ENCODE measurements around the gene OR10A3. TPM values are rescaled to one million over a fixed set of nuclear protein-coding genes. Genes with fewer than 3 reads are reported as not detected.

Gene OR10A3
- total and polyA plus RNA-seq, 2 donors from 2014 or later, result not detected

GRCh38 chr11:7898666-7899283, 42.7 kb downstream of the OR10A3 start:
- Histone ChIP-seq H3K27ac (ENCODE audit: low read depth in 2 of 2, low read length in 2 of 2) (no peak overlapping the region), H3K36me3 (ENCODE audit: control insufficient read depth in 2 of 3, insufficient read depth in 3 of 3, low read length in 3 of 3) (no peaks in the 10 kb centered on the region), H3K4me1 (ENCODE audit: control insufficient read depth in 2 of 3, insufficient read depth in 2 of 3, low read depth in 1 of 3, low read length in 3 of 3) (peaks cover 0 to 2% (median under 1%) of the 10 kb centered on the region in 3 donors), H3K9me3 (ENCODE audit: control insufficient read depth in 2 of 3, insufficient read depth in 1 of 3, low read length in 3 of 3) (no peaks in the 10 kb centered on the region), H3K4me3 (ENCODE audit: low read length in 3 of 3) (no peak overlapping the region), H3K27me3 (ENCODE audit: control insufficient read depth, insufficient read depth, low read length) (no peaks in the 10 kb centered on the region), H3K9ac (ENCODE audit: low read length in 3 of 3) (no peak overlapping the region)
- TF ChIP-seq, protein P1, sequence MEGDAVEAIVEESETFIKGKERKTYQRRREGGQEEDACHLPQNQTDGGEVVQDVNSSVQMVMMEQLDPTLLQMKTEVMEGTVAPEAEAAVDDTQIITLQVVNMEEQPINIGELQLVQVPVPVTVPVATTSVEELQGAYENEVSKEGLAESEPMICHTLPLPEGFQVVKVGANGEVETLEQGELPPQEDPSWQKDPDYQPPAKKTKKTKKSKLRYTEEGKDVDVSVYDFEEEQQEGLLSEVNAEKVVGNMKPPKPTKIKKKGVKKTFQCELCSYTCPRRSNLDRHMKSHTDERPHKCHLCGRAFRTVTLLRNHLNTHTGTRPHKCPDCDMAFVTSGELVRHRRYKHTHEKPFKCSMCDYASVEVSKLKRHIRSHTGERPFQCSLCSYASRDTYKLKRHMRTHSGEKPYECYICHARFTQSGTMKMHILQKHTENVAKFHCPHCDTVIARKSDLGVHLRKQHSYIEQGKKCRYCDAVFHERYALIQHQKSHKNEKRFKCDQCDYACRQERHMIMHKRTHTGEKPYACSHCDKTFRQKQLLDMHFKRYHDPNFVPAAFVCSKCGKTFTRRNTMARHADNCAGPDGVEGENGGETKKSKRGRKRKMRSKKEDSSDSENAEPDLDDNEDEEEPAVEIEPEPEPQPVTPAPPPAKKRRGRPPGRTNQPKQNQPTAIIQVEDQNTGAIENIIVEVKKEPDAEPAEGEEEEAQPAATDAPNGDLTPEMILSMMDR (IDR thresholded peaks at IDR 0.05; ENCODE audit: borderline replicate concordance, extremely low read depth, insufficient read depth), result no peak
- FAIRE-seq, result no peak
- no peak for DNase-seq
- intact Hi-C loops (cut with DNase I), result loop anchor here (10.0 kb wide), 1 partner anchor 86 kb away; the partner anchor contains the start of gene EIF3F

DNA sequence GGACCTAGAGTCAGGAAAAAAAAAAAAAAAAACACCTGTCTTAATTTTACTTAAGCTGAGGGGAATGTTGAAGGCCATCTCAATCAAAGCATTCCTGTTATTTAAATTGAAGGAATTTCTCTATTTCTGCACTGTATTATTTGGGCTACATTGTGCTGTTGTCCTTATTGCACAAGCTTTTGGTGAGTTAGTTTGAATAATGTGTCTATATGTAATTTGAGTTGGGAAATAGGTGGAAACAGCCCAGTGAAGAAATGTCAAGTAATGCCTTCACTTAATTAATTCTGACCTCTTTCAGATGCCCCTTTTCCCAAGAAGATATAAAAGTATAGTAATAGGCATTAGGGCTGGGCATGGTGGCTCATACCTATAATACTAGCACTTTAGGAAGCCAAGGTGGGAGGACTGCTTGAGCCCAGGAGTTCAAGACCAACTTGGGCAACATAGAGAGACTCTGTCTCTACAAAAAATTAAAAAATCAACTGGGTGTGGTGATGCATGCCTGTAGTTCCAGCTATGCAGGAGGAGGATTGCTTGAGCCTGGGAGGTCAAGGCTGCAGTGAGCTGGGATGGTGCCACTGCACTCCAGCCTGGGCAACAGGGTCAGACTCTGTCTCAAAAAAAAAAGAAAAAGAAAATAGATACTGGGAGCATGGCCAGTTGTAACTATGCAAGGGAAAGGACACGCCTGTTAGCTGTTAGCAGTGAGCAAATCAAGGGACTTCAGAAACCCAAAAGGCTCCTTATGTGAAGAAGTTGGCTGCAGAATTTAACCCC, 45.3 kb downstream of the OR10A3 start:
- no peak overlapping the region for H3K27ac ChIP-seq (ENCODE audit: low read depth in 2 of 2, low read length in 2 of 2)

GRCh38 chr11:7894251-7894650, 47.3 kb downstream of the OR10A3 start:
- Histone ChIP-seq H3K4me3 (ENCODE audit: low read length in 3 of 3) (no peak overlapping the region), H3K4me1 (ENCODE audit: control insufficient read depth in 2 of 3, insufficient read depth in 2 of 3, low read depth in 1 of 3, low read length in 3 of 3) (peaks cover 0 to 18% (median 5%) of the 10 kb centered on the region in 3 donors), H3K9ac (ENCODE audit: low read length in 3 of 3) (no peak overlapping the region), H3K27ac (ENCODE audit: low read depth in 2 of 2, low read length in 2 of 2) (peak overlapping the region in 1 of 2 donors; percentile 14), H3K9me3 (ENCODE audit: control insufficient read depth in 2 of 3, insufficient read depth in 1 of 3, low read length in 3 of 3) (no peaks in the 10 kb centered on the region), H3K36me3 (ENCODE audit: control insufficient read depth in 2 of 3, insufficient read depth in 3 of 3, low read length in 3 of 3) (no peaks in the 10 kb centered on the region), H3K27me3 (ENCODE audit: control insufficient read depth, insufficient read depth, low read length) (no peaks in the 10 kb centered on the region)
- peak in 1 of 5 donors; percentile 25 for DNase-seq
- TF ChIP-seq, protein P1 (IDR thresholded peaks at IDR 0.05; ENCODE audit: borderline replicate concordance, extremely low read depth, insufficient read depth), result no peak
- intact Hi-C loops (cut with DNase I), result loop anchor here (10.0 kb wide), 1 partner anchor 91 kb away; the partner anchor contains the start of gene EIF3F
- no peak for FAIRE-seq

More for the DNA sequence above, 45.3 kb downstream of the OR10A3 start:
- FAIRE-seq, result no peak
- Histone ChIP-seq H3K4me1 (ENCODE audit: control insufficient read depth in 2 of 3, insufficient read depth in 2 of 3, low read depth in 1 of 3, low read length in 3 of 3) (peaks cover 0 to 11% (median 5%) of the 10 kb centered on the region in 3 donors), H3K9ac (ENCODE audit: low read length in 3 of 3) (no peak overlapping the region), H3K27me3 (ENCODE audit: control insufficient read depth, insufficient read depth, low read length) (no peaks in the 10 kb centered on the region), H3K4me3 (ENCODE audit: low read length in 3 of 3) (no peak overlapping the region), H3K36me3 (ENCODE audit: control insufficient read depth in 2 of 3, insufficient read depth in 3 of 3, low read length in 3 of 3) (no peaks in the 10 kb centered on the region), H3K9me3 (ENCODE audit: control insufficient read depth in 2 of 3, insufficient read depth in 1 of 3, low read length in 3 of 3) (no peaks in the 10 kb centered on the region)
- DNase-seq, result no peak
- TF ChIP-seq, protein P1 (IDR thresholded peaks at IDR 0.05; ENCODE audit: borderline replicate concordance, extremely low read depth, insufficient read depth), result no peak
- intact Hi-C loops (cut with DNase I), result loop anchor here (10.0 kb wide), 1 partner anchor 89 kb away; the partner anchor contains the start of gene EIF3F

Measured in kidney (tissue), 14 donors.